GM12878 (cell line): ENCODE measurements around the gene ST8SIA1. TPM values are rescaled to one million over a fixed set of nuclear protein-coding genes. Genes with fewer than 3 reads are reported as not detected.

Experiments used
- ATAC-seq: fragments of 200-7000 bp; cut with Tn5 transposase; 3 replicates; pipeline ENCODE4 v1.9.1; 2020; ENCODE audit warnings: mild to moderate bottlenecking, moderate library complexity
- BruUV-seq: library from RNA; stranded (reverse); fragments of 400-500 nt; replicated peaks from 2 replicates; lab custom pipeline; 2021; lab: Mats Ljungman, UMichigan
- CTCF ChIA-PET: fragments of 300-600 bp; sonication (Branson Sonifier 250); formaldehyde crosslinking; extraction: SDS; loops from one replicate; lab custom pipeline; 2021; ENCODE audit warnings: inconsistent platforms; lab: Yijun Ruan, JAX
- POLR2A ChIA-PET: fragments of 350-600 bp; formaldehyde crosslinking; extraction: SDS; loops from one replicate; lab custom pipeline; 2021; ENCODE audit warnings: inconsistent platforms; lab: Charles Lee
- RAD21 ChIA-PET: fragments of 300-600 bp; sonication (Branson Sonifier 250); formaldehyde crosslinking; loops from one replicate; lab custom pipeline; 2023; ENCODE audit warnings: antibody characterized with exemption; ENCODE audit not compliant: unreplicated experiment; lab: Charles Lee
- SMC1A ChIA-PET: fragments of 300-600 bp; sonication (Branson Sonifier 250); formaldehyde crosslinking; loops from one replicate; lab custom pipeline; 2023; ENCODE audit not compliant: unreplicated experiment, uncharacterized antibody; lab: Charles Lee
- DNase-seq: peaks from one replicate; pipeline ENCODE4 v3.0.0-alpha.2; 2011; ENCODE audit warnings: low read depth, low spot score
- FAIRE-seq: peaks from 3 replicates; lab custom pipeline; 2011; peaks lifted over from hg19 to GRCh38; lab: Jason Lieb, UNC
- H2AFZ ChIP-seq: 2 replicates; pipeline ENCODE4 v1.6.0; 2011; ENCODE audit warnings: low read depth, low read length, control low read depth; ENCODE audit not compliant: control insufficient read depth
- H3K27ac ChIP-seq: 2 replicates; pipeline ENCODE4 v1.5.1; 2011; ENCODE audit warnings: control low read depth; ENCODE audit not compliant: control insufficient read depth, insufficient read depth
- H3K27me3 ChIP-seq, 2 experiments: replicated peaks in 1 of 2; 2 replicates each; pipeline versions ENCODE4 v1.6.0 to v1.6.1; 2011; ENCODE audit warnings: low read length in 1 of 2; ENCODE audit not compliant: control insufficient read depth in 2 of 2, insufficient read depth in 2 of 2
- H3K36me3 ChIP-seq, 2 experiments: 2 replicates each; pipeline ENCODE4 v1.5.1; 2011; ENCODE audit warnings: low read length in 1 of 2; ENCODE audit not compliant: control insufficient read depth in 2 of 2, insufficient read depth in 2 of 2
- H3K4me1 ChIP-seq: 2 replicates; pipeline ENCODE4 v1.6.1; 2011; ENCODE audit warnings: mild to moderate bottlenecking, low read length, moderate library complexity, mixed read lengths; ENCODE audit not compliant: control insufficient read depth, insufficient read depth
- H3K4me2 ChIP-seq: 2 replicates; pipeline ENCODE4 v1.6.0; 2011; ENCODE audit warnings: control low read depth; ENCODE audit not compliant: control insufficient read depth, insufficient read depth
- H3K4me3 ChIP-seq: fragments of 200-600 bp; sonication (generic); 2 replicates; pipeline ENCODE4 v1.5.1; 2016
- H3K79me2 ChIP-seq: 2 replicates; pipeline ENCODE4 v1.6.0; 2011; ENCODE audit warnings: low read length; ENCODE audit not compliant: control insufficient read depth, insufficient read depth
- H3K9ac ChIP-seq: 2 replicates; pipeline ENCODE4 v1.8.0; 2011; ENCODE audit warnings: low read length, control low read depth, mixed read lengths; ENCODE audit not compliant: control insufficient read depth, insufficient read depth
- H3K9me3 ChIP-seq: replicated peaks from 3 replicates; pipeline ENCODE4 v1.5.1; 2011; ENCODE audit warnings: mild to moderate bottlenecking, low read length; ENCODE audit not compliant: control insufficient read depth, insufficient read depth
- H4K20me1 ChIP-seq: 2 replicates; pipeline ENCODE4 v1.6.0; 2011; ENCODE audit not compliant: control insufficient read depth, insufficient read depth
- BHLHE40 ChIP-seq, 2 experiments: fragments of 450-650 bp in 1 of 2; IDR thresholded peaks; 2 replicates each; pipeline ENCODE4 v1.6.1; 2011 to 2017; ENCODE audit warnings: low read depth in 2 of 2, borderline replicate concordance in 1 of 2, improper control_type of control experiment in 1 of 2, low read length in 1 of 2, mild to moderate bottlenecking in 1 of 2
- BRCA1 ChIP-seq: IDR thresholded peaks from 2 replicates; pipeline ENCODE4 v1.6.1; 2011; ENCODE audit warnings: low read depth, low read length, improper control_type of control experiment
- CHD4 ChIP-seq: fragments of 200-600 bp; sonication (generic); IDR thresholded peaks from 2 replicates; pipeline ENCODE4 v1.6.1; 2016; ENCODE audit warnings: mild to moderate bottlenecking
- CREM ChIP-seq: IDR thresholded peaks from 2 replicates; pipeline ENCODE4 v1.6.1; 2014; ENCODE audit warnings: antibody characterized with exemption, low read depth
- HCFC1 ChIP-seq: fragments of 150-350 bp; IDR thresholded peaks from 2 replicates; pipeline ENCODE4 v1.6.1; 2014; ENCODE audit warnings: low read length
- IKZF1 ChIP-seq: fragments of 450-650 bp; conservative IDR thresholded peaks from 2 replicates; pipeline ENCODE4 v1.6.1; 2017; ENCODE audit warnings: antibody characterized with exemption, mild to moderate bottlenecking
- PAX8 ChIP-seq: fragments of 450-650 bp; IDR thresholded peaks from 2 replicates; pipeline ENCODE4 v1.6.1; 2017; ENCODE audit warnings: mild to moderate bottlenecking, moderate library complexity
- RCOR1 ChIP-seq: conservative IDR thresholded peaks from 2 replicates; pipeline ENCODE4 v1.6.1; 2012; ENCODE audit warnings: low read depth, low read length, improper control_type of control experiment
- SMC3 ChIP-seq: IDR thresholded peaks from 2 replicates; pipeline ENCODE4 v1.6.1; 2011; ENCODE audit warnings: low read length, improper control_type of control experiment, borderline replicate concordance
- WGBS: methylation state at CpG from one replicate; pipeline ENCODE4 v1.1.6; 2016; ENCODE audit warnings: low lambda C conversion rate; ENCODE audit not compliant: insufficient replicate concordance, insufficient coverage; ENCODE audit errors: missing lambda C conversion rate; 5-methylcytosine and 5-hydroxymethylcytosine counted together
- in situ Hi-C: fragments of 300-500 bp; cut with MboI; formaldehyde crosslinking; loops from 9 replicates; pipeline ENCODE4 v1.14.3; 2018; ENCODE audit warnings: mixed read lengths
- intact Hi-C: fragments of 100-400 bp; cut with micrococcal nuclease; formaldehyde crosslinking; loops from one replicate; pipeline ENCODE4 v1.14.2; 2022; ENCODE audit not compliant: unreplicated experiment
- polyA plus RNA-seq, 11 experiments: library from polyadenylated mRNA; depleted of rRNA in 4 of 11; unstranded in 6 of 11; stranded (reverse) in 5 of 11; fragments of >200 nt; fragmentation: Nextera tagmentation in 4 of 11; fragmentation: Illumina TruSeq in 1 of 11; extraction: Ambion mirVana in 4 of 11; extraction: Trizol in 1 of 11; gene quantifications; 1 replicate in 1 of 11; 2 replicates in 10 of 11; pipeline versions ENCODE4 v1.2.1 to v1.2.3, GENCODE V29; 2011 to 2016; ENCODE audit warnings: inconsistent platforms in 2 of 11, missing spikeins in 2 of 11, low read depth in 1 of 11
- total RNA-seq, 4 experiments: library from RNA; depleted of rRNA in 3 of 4; stranded (reverse); fragments of >200 nt in 3 of 4; fragmentation: Illumina TruSeq in 1 of 4; extraction: Trizol in 1 of 4; gene quantifications; 2 replicates each; pipeline versions ENCODE4 v1.2.1 to v1.2.3, GENCODE V29; 2013 to 2021
- TF ChIP-seq, protein P1 (sequence below): fragments of 150-350 bp; IDR thresholded peaks from 2 replicates; pipeline ENCODE4 v1.6.1; 2014; ENCODE audit warnings: mild to moderate bottlenecking, low read depth, low read length

Gene ST8SIA1
- total and polyA plus RNA-seq, 10 of the 15 experiments (the other 5 are each of a cell fraction or from before 2014, with no cell fraction given) = 0.23 to 0.35 (median 0.23) TPM; not detected in 7

DNA sequence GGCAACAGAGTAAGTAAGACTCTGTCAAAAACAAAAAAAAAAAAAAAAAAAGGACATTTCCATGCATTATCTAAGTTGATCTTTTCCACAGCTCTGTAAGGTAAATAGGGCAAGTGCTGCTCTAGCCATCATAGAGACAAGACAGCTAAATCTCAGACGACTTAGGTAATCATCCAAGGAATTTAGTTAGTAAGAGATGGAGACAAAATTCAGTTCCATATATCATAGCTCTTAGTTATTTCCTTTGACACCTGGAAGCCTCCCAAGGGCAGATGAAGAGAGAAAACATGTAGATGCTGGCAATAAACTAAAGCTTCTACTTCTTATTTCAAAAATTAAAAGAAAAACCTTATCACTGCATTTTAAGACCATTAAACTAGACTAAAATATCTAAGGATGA lies 48.7 kb downstream of the ST8SIA1 start (continued):
- TF ChIP-seq PAX8 = no peak
- no peak for TF ChIP-seq HCFC1
- TF ChIP-seq SMC3 = no peak
- TF ChIP-seq BHLHE40 (IDR thresholded peaks at IDR 0.05; ENCODE audit: borderline replicate concordance in 1 of 2, low read depth in 2 of 2, low read length in 1 of 2) = no peak
- TF ChIP-seq RCOR1 = no peak
- TF ChIP-seq, protein P1, sequence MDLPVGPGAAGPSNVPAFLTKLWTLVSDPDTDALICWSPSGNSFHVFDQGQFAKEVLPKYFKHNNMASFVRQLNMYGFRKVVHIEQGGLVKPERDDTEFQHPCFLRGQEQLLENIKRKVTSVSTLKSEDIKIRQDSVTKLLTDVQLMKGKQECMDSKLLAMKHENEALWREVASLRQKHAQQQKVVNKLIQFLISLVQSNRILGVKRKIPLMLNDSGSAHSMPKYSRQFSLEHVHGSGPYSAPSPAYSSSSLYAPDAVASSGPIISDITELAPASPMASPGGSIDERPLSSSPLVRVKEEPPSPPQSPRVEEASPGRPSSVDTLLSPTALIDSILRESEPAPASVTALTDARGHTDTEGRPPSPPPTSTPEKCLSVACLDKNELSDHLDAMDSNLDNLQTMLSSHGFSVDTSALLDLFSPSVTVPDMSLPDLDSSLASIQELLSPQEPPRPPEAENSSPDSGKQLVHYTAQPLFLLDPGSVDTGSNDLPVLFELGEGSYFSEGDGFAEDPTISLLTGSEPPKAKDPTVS = no peak
- no peak for TF ChIP-seq CREM

GRCh38 chr12:22284871-22285270 lies 49.6 kb downstream of the ST8SIA1 start:
- in situ Hi-C loops = no loop called here
- TF ChIP-seq IKZF1 (no peak), BRCA1 (no peak), CHD4 (no peak)
- no peaks in the 10 kb centered on the region for H3K9me3 ChIP-seq
- no peaks in the 10 kb centered on the region for H3K36me3 ChIP-seq
- ChIA-PET RAD21 (no interaction called here), CTCF (no interaction called here), POLR2A (no interaction called here), SMC1A (no interaction called here)
- H3K79me2 ChIP-seq = no peaks in the 10 kb centered on the region
- 0% methylated on average over 1 of the region's 1 CpG for WGBS
- intact Hi-C loops = no loop called here
- DNase-seq = no peak
- no peak overlapping the region for H3K4me2 ChIP-seq
- ATAC-seq = no peak
- H3K4me3 ChIP-seq = no peak overlapping the region
- no peak overlapping the region for H3K27ac ChIP-seq
- no peaks in the 10 kb centered on the region for H3K27me3 ChIP-seq
- H3K4me1 ChIP-seq = no peaks in the 10 kb centered on the region
- no TSS peak for BruUV-seq
- H4K20me1 ChIP-seq = no peaks in the 10 kb centered on the region
- FAIRE-seq = no peak
- no peak overlapping the region for H3K9ac ChIP-seq
- H2AFZ ChIP-seq = no peak overlapping the region
